ENCODE measurements around the gene RBBP8. TPM values are rescaled to one million over a fixed set of nuclear protein-coding genes. Genes with fewer than 3 reads are reported as not detected.

RBBP8 gene
- total RNA-seq, 2 experiments from 2014 or later, result 39.9 to 41.1 TPM

Other genes starting within 250 kb of the RBBP8 start
- gene CABLES1, start 202.2 kb downstream of the RBBP8 start, total RNA-seq, result 1 to 10 TPM; 1.2 to 1.4 TPM

All from activated naive CD8-positive, alpha-beta T cell treated with anti-CD3 and anti-CD28 coated beads, Interleukin-2, amount 10 ng/mL, durations not matched to agents 7 days and 5 days (primary cell).